Keratinocyte (primary cell): ENCODE measurements around the gene ADAT2. TPM values are rescaled to one million over a fixed set of nuclear protein-coding genes. Genes with fewer than 3 reads are reported as not detected.

Source experiments
- DNase-seq: peaks from one replicate; pipeline ENCODE4 v3.0.0-alpha.2; 2011; ENCODE audit warnings: low read depth, missing footprints, low spot score
- FAIRE-seq: peaks from 2 replicates; lab custom pipeline; 2011; peaks lifted over from hg19 to GRCh38; lab: Jason Lieb, UNC
- H2AFZ ChIP-seq: 2 replicates; pipeline ENCODE4 v1.6.0; 2012; ENCODE audit warnings: low read length, control low read depth, inconsistent platforms; ENCODE audit not compliant: control insufficient read depth
- H3K27ac ChIP-seq: 2 replicates; pipeline ENCODE4 v1.5.1; 2011; ENCODE audit warnings: low read length; ENCODE audit not compliant: control insufficient read depth, insufficient read depth
- H3K27me3 ChIP-seq: 3 replicates; pipeline ENCODE4 v1.6.0; 2011; ENCODE audit warnings: low read length; ENCODE audit not compliant: control insufficient read depth, insufficient read depth; ENCODE audit errors: extremely low read depth
- H3K36me3 ChIP-seq, 2 experiments: 2 replicates in 1 of 2; 3 replicates in 1 of 2; pipeline ENCODE4 v1.5.1; 2011; ENCODE audit warnings: low read length in 2 of 2, mild to moderate bottlenecking in 1 of 2; ENCODE audit not compliant: control insufficient read depth in 2 of 2, insufficient read depth in 2 of 2; ENCODE audit errors: extremely low read depth in 1 of 2
- H3K4me1 ChIP-seq: 3 replicates; pipeline ENCODE4 v1.5.1; 2011; ENCODE audit warnings: low read length; ENCODE audit not compliant: control insufficient read depth, insufficient read depth; ENCODE audit errors: extremely low read depth
- H3K4me2 ChIP-seq: 3 replicates; pipeline ENCODE4 v1.6.0; 2011; ENCODE audit warnings: low read depth, low read length; ENCODE audit not compliant: control insufficient read depth, insufficient read depth; ENCODE audit errors: extremely low read depth
- H3K4me3 ChIP-seq, 3 experiments: fragments of 200-600 bp in 1 of 3; sonication (generic) in 1 of 3; 2 replicates in 2 of 3; 3 replicates in 1 of 3; pipeline ENCODE4 v1.5.1; 2011 to 2016; ENCODE audit warnings: low read length in 3 of 3, mild to moderate bottlenecking in 3 of 3, control low read depth in 2 of 3, inconsistent platforms in 1 of 3, low read depth in 1 of 3, mixed read lengths in 1 of 3, mixed run types in 1 of 3, moderate library complexity in 1 of 3; ENCODE audit not compliant: control insufficient read depth in 2 of 3, insufficient read depth in 2 of 3; ENCODE audit errors: extremely low read depth in 1 of 3
- H3K79me2 ChIP-seq: 2 replicates; pipeline ENCODE4 v1.6.0; 2012; ENCODE audit warnings: low read length; ENCODE audit not compliant: control insufficient read depth, insufficient read depth
- H3K9ac ChIP-seq: 3 replicates; pipeline ENCODE4 v1.6.0; 2011; ENCODE audit warnings: low read length; ENCODE audit not compliant: control insufficient read depth, insufficient read depth; ENCODE audit errors: extremely low read depth
- H3K9me1 ChIP-seq: 3 replicates; pipeline ENCODE4 v1.6.0; 2011; ENCODE audit warnings: low read length; ENCODE audit not compliant: control insufficient read depth, insufficient read depth; ENCODE audit errors: extremely low read depth
- H3K9me3 ChIP-seq: 2 replicates; pipeline ENCODE4 v1.5.1; 2012; ENCODE audit warnings: low read depth, low read length; ENCODE audit not compliant: control insufficient read depth
- H4K20me1 ChIP-seq: 3 replicates; pipeline ENCODE4 v1.6.0; 2011; ENCODE audit warnings: low read length; ENCODE audit not compliant: control insufficient read depth, insufficient read depth; ENCODE audit errors: extremely low read depth
- CTCF ChIP-seq, 3 experiments: IDR thresholded peaks in 1 of 3; conservative IDR thresholded peaks in 1 of 3; optimal IDR thresholded peaks in 1 of 3; 2 replicates in 2 of 3; 3 replicates in 1 of 3; pipeline versions ENCODE3 to v1.5.1; 2011; ENCODE audit warnings: low read length in 3 of 3, mild to moderate bottlenecking in 3 of 3, moderate library complexity in 2 of 3, control low read depth in 1 of 3, inconsistent platforms in 1 of 3; ENCODE audit not compliant: insufficient read depth in 2 of 3; ENCODE audit errors: extremely low read depth in 1 of 3
- EZH2 ChIP-seq: IDR thresholded peaks from one replicate; pipeline ENCODE4 v1.6.1; 2012; ENCODE audit warnings: inconsistent platforms, mild to moderate bottlenecking, low read length, moderate library complexity
- dilution Hi-C: fragments of 300-500 bp; cut with MboI; formaldehyde crosslinking; loops from one replicate; pipeline ENCODE4 v1.7.0; 2020; ENCODE audit warnings: low sequenced_read_pairs; ENCODE audit not compliant: extremely low pct_ligation_motif_present
- polyA plus RNA-seq, 5 experiments: library from polyadenylated mRNA; depleted of rRNA in 3 of 5; stranded (reverse) in 3 of 5; stranded (forward) in 1 of 5; unstranded in 1 of 5; fragments of >200 nt; gene quantifications; 1 replicate in 1 of 5; 2 replicates in 3 of 5; 3 replicates in 1 of 5; pipeline versions ENCODE4 v1.2.1 to v1.2.3, GENCODE V29; 2011 to 2012; ENCODE audit warnings: missing spikeins in 2 of 5, low read depth in 1 of 5, low replicate concordance in 1 of 5

Gene ADAT2
- polyA plus RNA-seq, 1 donor (not counting 4 experiments of a cell fraction or from before 2014, with no cell fraction given): 23.1 TPM

GRCh38 chr6:143376375-143376774 is 74.1 kb downstream of the ADAT2 start:
- no peak overlapping the region for H3K27ac ChIP-seq
- no peaks in the 10 kb centered on the region for H3K9me1 ChIP-seq
- H3K4me3 ChIP-seq: no peak overlapping the region
- FAIRE-seq (no peak), DNase-seq (no peak)
- TF ChIP-seq EZH2 (no peak), CTCF (optimal IDR thresholded peaks at IDR 0.05 in 1 of 3, IDR thresholded peaks at IDR 0.05 in 1 of 3, conservative IDR thresholded peaks at IDR 0.05 in 1 of 3; ENCODE audit: extremely low read depth in 1 of 3, insufficient read depth in 2 of 3, low read length in 3 of 3) (no peak)
- H2AFZ ChIP-seq: no peak overlapping the region
- no peaks in the 10 kb centered on the region for H3K36me3 ChIP-seq
- peaks cover 2% of the 10 kb centered on the region for H3K9me3 ChIP-seq
- no peaks in the 10 kb centered on the region for H4K20me1 ChIP-seq
- H3K9ac ChIP-seq: no peak overlapping the region
- H3K27me3 ChIP-seq: no peaks in the 10 kb centered on the region
- no peaks in the 10 kb centered on the region for H3K79me2 ChIP-seq
- dilution Hi-C loops: no loop called here
- no peaks in the 10 kb centered on the region for H3K4me1 ChIP-seq
- no peak overlapping the region for H3K4me2 ChIP-seq

GRCh38 chr6:143375022-143375585 is 75.4 kb downstream of the ADAT2 start:
- H3K79me2 ChIP-seq: no peaks in the 10 kb centered on the region
- no peak overlapping the region for H3K4me3 ChIP-seq
- H3K9ac ChIP-seq: no peak overlapping the region
- no peaks in the 10 kb centered on the region for H3K9me1 ChIP-seq
- dilution Hi-C loops: no loop called here
- H3K36me3 ChIP-seq: no peaks in the 10 kb centered on the region
- TF ChIP-seq EZH2 (no peak), CTCF (optimal IDR thresholded peaks at IDR 0.05 in 1 of 3, IDR thresholded peaks at IDR 0.05 in 1 of 3, conservative IDR thresholded peaks at IDR 0.05 in 1 of 3; ENCODE audit: extremely low read depth in 1 of 3, insufficient read depth in 2 of 3, low read length in 3 of 3) (no peak)
- no peak for DNase-seq
- H2AFZ ChIP-seq: no peak overlapping the region
- H3K27me3 ChIP-seq: no peaks in the 10 kb centered on the region
- H3K4me1 ChIP-seq: no peaks in the 10 kb centered on the region
- H3K27ac ChIP-seq: no peak overlapping the region
- peaks cover 2% of the 10 kb centered on the region for H3K9me3 ChIP-seq
- no peaks in the 10 kb centered on the region for H4K20me1 ChIP-seq
- no peak for FAIRE-seq
- no peak overlapping the region for H3K4me2 ChIP-seq
